Left ventricle myocardium inferior (tissue), 1 donor: ENCODE measurements around the gene ISCU. TPM values are rescaled to one million over a fixed set of nuclear protein-coding genes. Genes with fewer than 3 reads are reported as not detected.

Source experiments
- DNase-seq: peaks from one replicate; pipeline ENCODE4 v3.0.0-alpha.2; 2020
- H3K27ac ChIP-seq: fragments of 200-600 bp; replicated peaks from 2 replicates; pipeline ENCODE4 v1.8.0; 2021
- H3K27me3 ChIP-seq: fragments of 200-600 bp; 2 replicates; pipeline ENCODE4 v1.8.0; 2021; ENCODE audit warnings: low read depth
- H3K36me3 ChIP-seq: fragments of 200-600 bp; 2 replicates; pipeline ENCODE4 v1.8.0; 2021
- H3K4me1 ChIP-seq: fragments of 200-600 bp; 2 replicates; pipeline ENCODE4 v1.8.0; 2021
- H3K4me3 ChIP-seq: fragments of 200-600 bp; 2 replicates; pipeline ENCODE4 v1.8.0; 2021; ENCODE audit warnings: mild to moderate bottlenecking, moderate library complexity
- H3K9me3 ChIP-seq: fragments of 200-600 bp; replicated peaks from 2 replicates; pipeline ENCODE4 v1.8.0; 2021
- intact Hi-C: fragments of 100-400 bp; cut with micrococcal nuclease; formaldehyde crosslinking; loops from one replicate; pipeline ENCODE4 v1.11.0; 2022
- total RNA-seq: library from RNA; stranded (reverse); fragmentation: NEBNext Ultra II Directional; extraction: Animal tissue kit (Norgen Biotek cat#: 25700); gene quantifications from one replicate; pipeline ENCODE4 v1.2.1, GENCODE V29; 2021
- TF ChIP-seq, protein P1 (sequence below): fragments of 200-600 bp; IDR thresholded peaks from 2 replicates; pipeline ENCODE4 v1.8.0; 2021; ENCODE audit warnings: antibody characterized with exemption, mild to moderate bottlenecking, borderline replicate concordance
- donor health status: DM: no; HTN: yes; CAD: no; lungs with severe emphysema.

Gene ISCU
- total RNA-seq, 1 donor from 2014 or later, result 560 TPM

DNA sequence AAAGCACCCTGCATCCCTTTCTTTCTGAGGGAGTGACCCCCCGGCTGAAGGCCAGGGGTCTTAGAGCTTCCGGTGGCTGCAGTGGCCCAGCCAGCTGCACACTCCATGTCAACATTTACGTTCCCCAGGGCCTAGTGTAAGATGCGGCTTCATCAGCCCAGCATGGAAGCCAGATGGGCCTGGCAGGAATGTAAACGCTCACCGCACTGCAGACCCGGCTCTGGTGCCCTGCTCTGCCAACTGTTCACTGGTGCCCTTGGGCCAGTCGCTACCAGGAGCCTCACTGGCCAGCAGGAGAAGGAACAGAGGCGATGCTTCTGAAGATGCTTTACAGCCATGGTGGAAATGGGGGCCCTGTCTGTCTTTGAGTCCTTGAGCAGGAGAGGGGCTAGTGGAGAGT, 44.1 kb downstream of the ISCU start:
- Histone ChIP-seq H3K36me3 (no peaks in the 10 kb centered on the region), H3K4me1 (peaks cover 17% of the 10 kb centered on the region), H3K9me3 (no peaks in the 10 kb centered on the region), H3K27ac (no peak overlapping the region), H3K27me3 (no peaks in the 10 kb centered on the region), H3K4me3 (no peak overlapping the region)
- no peak for DNase-seq
- intact Hi-C loops, result no loop called here
- TF ChIP-seq, protein P1, sequence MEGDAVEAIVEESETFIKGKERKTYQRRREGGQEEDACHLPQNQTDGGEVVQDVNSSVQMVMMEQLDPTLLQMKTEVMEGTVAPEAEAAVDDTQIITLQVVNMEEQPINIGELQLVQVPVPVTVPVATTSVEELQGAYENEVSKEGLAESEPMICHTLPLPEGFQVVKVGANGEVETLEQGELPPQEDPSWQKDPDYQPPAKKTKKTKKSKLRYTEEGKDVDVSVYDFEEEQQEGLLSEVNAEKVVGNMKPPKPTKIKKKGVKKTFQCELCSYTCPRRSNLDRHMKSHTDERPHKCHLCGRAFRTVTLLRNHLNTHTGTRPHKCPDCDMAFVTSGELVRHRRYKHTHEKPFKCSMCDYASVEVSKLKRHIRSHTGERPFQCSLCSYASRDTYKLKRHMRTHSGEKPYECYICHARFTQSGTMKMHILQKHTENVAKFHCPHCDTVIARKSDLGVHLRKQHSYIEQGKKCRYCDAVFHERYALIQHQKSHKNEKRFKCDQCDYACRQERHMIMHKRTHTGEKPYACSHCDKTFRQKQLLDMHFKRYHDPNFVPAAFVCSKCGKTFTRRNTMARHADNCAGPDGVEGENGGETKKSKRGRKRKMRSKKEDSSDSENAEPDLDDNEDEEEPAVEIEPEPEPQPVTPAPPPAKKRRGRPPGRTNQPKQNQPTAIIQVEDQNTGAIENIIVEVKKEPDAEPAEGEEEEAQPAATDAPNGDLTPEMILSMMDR, result no peak

GRCh38 chr12:108607981-108608600, 45.7 kb downstream of the ISCU start:
- DNase-seq, result no peak
- peaks cover 17% of the 10 kb centered on the region for H3K4me1 ChIP-seq
- H3K27me3 ChIP-seq, result no peaks in the 10 kb centered on the region
- intact Hi-C loops, result no loop called here
- TF ChIP-seq, protein P1, result no peak
- no peak overlapping the region for H3K27ac ChIP-seq
- no peak overlapping the region for H3K4me3 ChIP-seq
- no peaks in the 10 kb centered on the region for H3K36me3 ChIP-seq
- H3K9me3 ChIP-seq, result no peaks in the 10 kb centered on the region

GRCh38 chr12:108608616-108609015, 46.2 kb downstream of the ISCU start:
- TF ChIP-seq, protein P1, result no peak
- Histone ChIP-seq H3K4me3 (no peak overlapping the region), H3K27ac (no peak overlapping the region), H3K4me1 (peaks cover 17% of the 10 kb centered on the region), H3K9me3 (no peaks in the 10 kb centered on the region), H3K36me3 (no peaks in the 10 kb centered on the region), H3K27me3 (no peaks in the 10 kb centered on the region)
- DNase-seq, result no peak
- intact Hi-C loops, result no loop called here

- no peak overlapping the region for H3K4me3 ChIP-seq
- intact Hi-C loops, result no loop called here
- TF ChIP-seq, protein P1, result no peak
These were observed 47.3 kb downstream of the ISCU start for GRCh38 chr12:108609537-108610335.

GRCh38 chr12:108610336-108610815, 48.0 kb downstream of the ISCU start:
- Histone ChIP-seq H3K36me3 (no peaks in the 10 kb centered on the region), H3K4me1 (peaks cover 17% of the 10 kb centered on the region), H3K27ac (no peak overlapping the region), H3K9me3 (peaks cover under 1% of the 10 kb centered on the region), H3K4me3 (no peak overlapping the region), H3K27me3 (no peaks in the 10 kb centered on the region)
- no peak for DNase-seq
- intact Hi-C loops, result no loop called here
- TF ChIP-seq, protein P1, result no peak

More at GRCh38 chr12:108609537-108610335, 47.3 kb downstream of the ISCU start:
- Histone ChIP-seq H3K4me1 (peaks cover 17% of the 10 kb centered on the region), H3K36me3 (no peaks in the 10 kb centered on the region), H3K27ac (no peak overlapping the region), H3K9me3 (no peaks in the 10 kb centered on the region), H3K27me3 (no peaks in the 10 kb centered on the region)
- peak; percentile 81 for DNase-seq
